ENCODE results near the gene CA7.
"Not testable (repeated sequence)": the region's sequence is repeated elsewhere in the genome, so short reads cannot be mapped to it uniquely, and the experiment has no call there.

The CA7 gene

GRCh38 chr16:66874079-66874775 lies 30.0 kb downstream of the CA7 start:
- DNase-seq, result peak; percentile 29

- no peak for DNase-seq
Measured at GRCh38 chr16:66878067-66878466, 33.9 kb downstream of the CA7 start.

GRCh38 chr16:66880288-66881013 lies 36.2 kb downstream of the CA7 start, which contains the start of gene PDP2:
Gene PDP2, plus strand, starts transcription at chr16:66880515. Its CDS starts 3,770 bp downstream, at chr16:66884285.
- DNase-seq, result peak; percentile 89

- DNase-seq, result no peak
Measured at GRCh38 chr16:66881014-66881417, 36.8 kb downstream of the CA7 start.

GRCh38 chr16:66881560-66881959 lies 37.3 kb downstream of the CA7 start:
- DNase-seq, result no peak

- no peak for DNase-seq
Measured at GRCh38 chr16:66881964-66882508, 37.8 kb downstream of the CA7 start.

- DNase-seq, result no peak
Measured at GRCh38 chr16:66882702-66883101, 38.5 kb downstream of the CA7 start.

GRCh38 chr16:66885491-66885890 lies 41.3 kb downstream of the CA7 start:
- DNase-seq, result no peak

GRCh38 chr16:66886321-66886720 lies 42.1 kb downstream of the CA7 start:
- DNase-seq, result no peak

- no peak for DNase-seq
Measured at GRCh38 chr16:66886914-66887313, 42.7 kb downstream of the CA7 start.

GRCh38 chr16:66888647-66889615 lies 44.7 kb downstream of the CA7 start:
- no peak for DNase-seq

- DNase-seq, result no peak
Measured at GRCh38 chr16:66889622-66890021, 45.4 kb downstream of the CA7 start.

GRCh38 chr16:66890799-66891198 lies 46.6 kb downstream of the CA7 start:
- DNase-seq, result no peak

GRCh38 chr16:66891360-66891759 lies 47.1 kb downstream of the CA7 start:
- no peak for DNase-seq

GRCh38 chr16:66891797-66892196 lies 47.6 kb downstream of the CA7 start:
- DNase-seq, result no peak

- no peak for DNase-seq
Measured at GRCh38 chr16:66894055-66894454, 49.8 kb downstream of the CA7 start.

- DNase-seq, result peak; percentile 55
Measured at GRCh38 chr16:66894948-66895688, 50.9 kb downstream of the CA7 start.

- no peak for DNase-seq
Measured at GRCh38 chr16:66895689-66895979, 51.4 kb downstream of the CA7 start.

GRCh38 chr16:66895999-66896398 lies 51.8 kb downstream of the CA7 start:
- DNase-seq, result no peak

- DNase-seq, result not testable (repeated sequence)
Measured at GRCh38 chr16:66896682-66897081, 52.5 kb downstream of the CA7 start.

- DNase-seq, result no peak
Measured at GRCh38 chr16:66898207-66898606, 54.0 kb downstream of the CA7 start.

- no peak for DNase-seq
Measured at GRCh38 chr16:66898933-66899309, 54.7 kb downstream of the CA7 start.
